GM03348 (cell line): ENCODE results near the gene COL2A1.

Experiments used
- DNase-seq: peaks from one replicate; pipeline ENCODE4 v3.0.0; 2012; ENCODE audit warnings: low spot score

The COL2A1 gene

GRCh38 chr12:47944685-47945340 lies 59.5 kb downstream of the COL2A1 start:
- no peak for DNase-seq

- DNase-seq = no peak
These were observed 60.5 kb downstream of the COL2A1 start for GRCh38 chr12:47943623-47944340.

GRCh38 chr12:47942614-47943225 lies 61.6 kb downstream of the COL2A1 start:
- DNase-seq = no peak

GRCh38 chr12:47941871-47942613 lies 62.2 kb downstream of the COL2A1 start:
- no peak for DNase-seq

GRCh38 chr12:47941475-47941780 lies 62.8 kb downstream of the COL2A1 start:
- DNase-seq = no peak

- no peak for DNase-seq
These were observed 63.4 kb downstream of the COL2A1 start for GRCh38 chr12:47940773-47941474.

GRCh38 chr12:47939009-47939601 lies 65.2 kb downstream of the COL2A1 start:
- DNase-seq = no peak

GRCh38 chr12:47938594-47938993 lies 65.7 kb downstream of the COL2A1 start:
- no peak for DNase-seq

GRCh38 chr12:47938093-47938492 lies 66.2 kb downstream of the COL2A1 start:
- peak; percentile 21 for DNase-seq

- peak; percentile 92 for DNase-seq
These were observed 69.1 kb downstream of the COL2A1 start for GRCh38 chr12:47935184-47935583.

GRCh38 chr12:47931187-47931586 lies 73.1 kb downstream of the COL2A1 start:
- no peak for DNase-seq

GRCh38 chr12:47930634-47931033 lies 73.6 kb downstream of the COL2A1 start:
- DNase-seq = no peak

GRCh38 chr12:47927346-47927745 lies 76.9 kb downstream of the COL2A1 start:
- DNase-seq = no peak
